Measurements from ENCODE around the gene AMZ1.
"Not testable (repeated sequence)": the region's sequence is repeated elsewhere in the genome, so short reads cannot be mapped to it uniquely, and the experiment has no call there.

Gene AMZ1

DNA sequence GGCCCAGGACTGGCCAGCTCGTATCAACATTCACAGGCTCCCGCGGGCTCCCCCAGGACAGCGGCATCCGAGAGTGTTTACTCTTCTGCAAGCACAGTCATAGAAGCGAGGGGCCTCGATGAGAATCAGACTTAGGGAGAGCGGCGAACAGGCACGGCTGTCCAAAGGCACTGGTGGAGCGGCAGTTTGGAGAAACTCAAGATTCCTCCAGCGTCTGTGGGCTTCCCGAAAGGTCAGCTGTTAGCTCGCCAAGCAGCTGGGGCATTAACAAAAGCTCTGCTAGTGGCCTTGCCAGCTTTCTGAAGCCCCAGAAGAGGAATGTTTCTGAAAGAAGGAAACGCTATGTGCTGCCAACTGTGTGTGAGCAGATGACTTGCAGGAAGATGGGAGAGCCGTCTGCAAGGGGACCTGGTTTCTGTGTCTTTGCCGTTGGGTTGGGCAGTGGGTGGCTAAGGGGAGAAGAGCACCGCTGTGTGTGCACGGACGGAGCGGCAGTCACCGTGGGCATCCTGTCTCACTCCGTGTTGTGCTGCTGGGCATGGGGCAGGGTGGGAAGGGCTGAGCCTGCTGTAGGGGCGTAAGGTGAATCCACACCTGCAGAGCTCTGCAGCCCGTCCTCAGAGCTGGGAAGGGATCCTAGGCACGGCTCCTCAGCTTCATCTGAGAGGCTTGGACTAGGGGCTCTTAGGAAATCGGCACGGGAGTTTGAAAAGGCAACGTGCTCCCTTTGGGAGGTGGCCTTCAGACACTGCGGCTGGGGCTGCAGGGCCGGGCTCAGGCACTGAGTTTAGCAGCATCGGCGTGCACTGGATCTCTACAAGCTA, 42.1 kb downstream of the AMZ1 start:
- DNase-seq: peak; percentile 11 to 12

DNA sequence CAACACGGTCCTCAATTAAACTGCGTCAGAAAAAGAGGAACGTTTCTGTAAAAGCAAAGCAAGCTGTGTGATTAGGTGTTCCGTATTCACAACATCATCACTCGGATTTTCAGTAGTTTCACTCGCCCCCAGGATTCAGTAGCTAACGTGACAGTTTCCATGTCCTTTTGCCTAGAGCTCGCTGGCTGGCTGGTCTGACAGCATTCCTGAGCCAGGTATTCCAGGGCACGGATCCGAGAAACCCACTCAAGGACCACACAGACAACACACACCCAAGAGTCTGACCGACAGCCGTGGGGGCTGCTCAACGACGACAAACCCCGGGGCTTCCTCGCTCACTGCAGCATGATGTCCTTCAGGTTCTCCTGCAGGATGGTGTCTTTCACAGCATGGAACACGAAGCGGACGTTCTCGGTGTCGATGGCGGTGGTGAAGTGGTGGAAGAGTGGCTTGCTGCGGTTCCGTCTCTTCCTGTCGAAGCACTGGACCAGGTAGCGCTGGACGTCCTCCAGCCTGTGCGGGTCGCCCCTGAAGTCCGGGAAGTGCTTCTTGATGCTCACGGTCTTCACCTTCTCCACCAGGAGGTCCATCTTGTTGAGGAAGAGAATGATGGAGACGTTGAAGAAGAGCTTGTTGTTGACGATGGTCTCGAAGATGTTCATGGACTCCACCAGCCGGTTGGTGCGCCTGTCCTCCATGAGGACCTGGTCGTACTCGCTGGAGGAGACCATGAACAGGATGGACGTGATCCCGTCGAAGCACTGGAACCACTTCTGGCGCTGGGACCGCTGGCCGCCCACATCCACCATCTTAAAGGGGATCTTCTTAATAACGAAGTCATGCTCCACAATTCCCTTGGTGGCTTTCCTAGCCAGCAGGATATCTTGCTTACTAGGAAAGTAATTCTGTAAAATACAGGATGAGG, 43.1 kb downstream of the AMZ1 start:
- peak; percentile 3 to 12 for DNase-seq

- peak in 1 of 2 experiments; percentile 9 for DNase-seq
Observed at GRCh38 chr7:2732388-2732787, 44.4 kb downstream of the AMZ1 start.

DNA sequence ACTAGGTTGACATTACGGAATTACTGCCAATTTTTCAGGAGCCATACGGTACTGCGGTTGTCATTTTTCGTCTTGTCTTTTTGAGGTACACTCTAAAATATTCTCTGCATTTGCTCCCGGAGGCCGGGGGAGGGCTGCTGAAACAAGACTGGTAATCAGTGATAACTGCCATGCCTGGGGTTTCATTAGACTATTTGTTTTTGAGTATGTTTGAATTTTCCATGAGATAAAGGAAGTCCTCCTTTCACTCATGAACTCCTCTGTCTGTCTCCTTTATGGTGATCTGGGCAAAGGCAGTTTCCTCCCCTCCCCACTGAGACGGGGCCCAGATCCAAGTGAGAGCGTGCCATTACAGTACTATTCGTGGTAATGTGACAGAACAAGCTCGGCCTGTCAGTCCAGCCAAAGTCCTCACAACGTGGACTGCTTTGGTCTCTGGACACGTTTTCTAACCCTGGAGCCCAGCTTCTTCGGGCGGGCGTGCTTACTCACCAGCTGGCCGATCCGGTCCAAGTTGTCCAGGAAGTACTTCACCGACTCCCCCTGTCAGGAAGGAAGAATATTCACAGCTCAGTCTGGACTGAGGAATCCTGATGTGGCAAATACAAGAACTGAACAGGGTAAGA, 45.1 kb downstream of the AMZ1 start:
- peak in 1 of 2 experiments; percentile 15 for DNase-seq

- peak in 1 of 2 experiments; percentile 19 for DNase-seq
Observed at GRCh38 chr7:2734084-2734686, 46.2 kb downstream of the AMZ1 start.

GRCh38 chr7:2734751-2735571, 47.0 kb downstream of the AMZ1 start:
- peak in 1 of 2 experiments; percentile 39 for DNase-seq

- peak in 1 of 2 experiments; percentile 17 for DNase-seq
Observed at GRCh38 chr7:2735744-2736143, 47.7 kb downstream of the AMZ1 start.

DNA sequence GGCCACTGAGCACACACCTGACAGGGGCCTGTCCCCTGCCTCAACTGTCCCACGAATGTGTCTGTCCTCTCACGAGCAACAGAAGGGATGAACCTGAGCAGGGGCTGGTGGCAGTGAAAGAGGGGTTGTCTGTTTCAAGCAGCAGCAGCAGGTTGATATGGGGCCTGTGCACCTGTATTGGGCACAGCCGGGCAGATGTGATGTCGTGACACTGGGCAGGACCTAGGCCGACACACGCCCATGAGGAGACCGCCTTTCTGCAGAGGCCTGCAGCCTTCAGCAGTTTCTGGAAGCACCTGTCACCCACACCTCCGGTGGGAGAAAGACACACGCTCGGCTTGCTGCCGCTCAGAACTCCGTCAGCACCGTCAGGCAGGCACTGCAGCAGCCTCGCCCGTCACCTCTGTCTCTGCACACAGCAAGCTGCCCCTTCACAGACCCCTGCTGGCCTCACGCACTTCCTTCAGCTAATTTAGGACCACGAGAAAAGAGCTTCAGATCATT, 48.5 kb downstream of the AMZ1 start:
- peak; percentile 15 to 16 for DNase-seq

- peak in 1 of 2 experiments; percentile 9 for DNase-seq
Observed at GRCh38 chr7:2737005-2737743, 49.2 kb downstream of the AMZ1 start.

- DNase-seq: peak in 1 of 2 experiments; percentile 8
Observed at GRCh38 chr7:2737771-2738540, 50.0 kb downstream of the AMZ1 start.

DNA sequence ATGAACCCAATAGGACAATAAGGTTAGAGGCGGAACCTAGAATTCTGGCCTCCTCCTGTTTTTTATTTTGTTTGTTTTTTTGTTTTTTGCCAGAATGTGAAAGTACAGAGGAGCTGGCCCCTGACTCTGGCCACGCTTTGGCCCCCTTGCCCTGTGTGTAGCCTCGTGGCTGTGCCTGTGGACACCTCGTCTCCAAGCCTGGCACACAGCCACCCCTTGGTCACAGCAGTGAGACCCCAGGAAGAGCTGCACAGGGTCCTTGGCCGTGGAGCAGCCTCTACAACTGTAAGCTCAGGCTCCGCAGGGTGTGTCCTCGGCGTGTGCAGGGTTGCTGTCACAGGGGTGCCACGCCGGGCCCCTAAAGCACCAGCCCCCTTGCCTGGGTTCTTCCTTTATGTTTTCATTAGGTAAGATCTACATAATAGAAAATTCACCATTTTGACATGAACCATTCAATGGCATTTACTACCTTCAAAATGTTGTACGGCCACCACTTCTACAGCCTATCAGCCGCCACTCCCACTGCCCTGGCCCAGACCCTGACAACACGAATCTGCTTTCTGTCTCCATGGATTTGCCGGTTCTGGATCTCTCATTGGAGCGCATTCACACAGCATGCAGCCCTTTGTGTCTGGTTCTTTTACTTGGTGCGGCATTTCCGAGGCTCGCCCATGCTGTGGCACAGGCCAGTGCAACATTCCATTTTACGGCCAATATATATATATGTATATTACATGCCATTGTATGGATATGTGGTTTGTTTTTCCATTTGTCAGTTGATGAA, 51.0 kb downstream of the AMZ1 start:
- DNase-seq: peak in 1 of 2 experiments; percentile 4

GRCh38 chr7:2743523-2744185, 55.7 kb downstream of the AMZ1 start:
- DNase-seq: not testable (repeated sequence)

DNA sequence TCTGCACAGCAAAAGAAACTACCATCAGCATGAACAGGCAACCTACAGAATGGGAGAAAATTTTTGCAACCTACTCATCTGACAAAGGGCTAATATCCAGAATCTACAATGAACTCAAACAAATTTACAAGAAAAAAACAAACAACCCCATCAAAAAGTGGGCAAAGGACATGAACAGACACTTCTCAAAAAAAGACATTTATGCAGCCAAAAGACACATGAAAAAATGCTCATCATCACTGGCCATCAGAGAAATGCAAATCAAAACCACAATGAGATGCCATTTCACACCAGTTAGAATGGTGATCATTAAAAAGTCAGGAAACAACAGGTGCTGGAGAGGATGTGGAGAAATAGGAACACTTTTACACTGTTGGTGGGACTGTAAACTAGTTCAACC, 60.7 kb downstream of the AMZ1 start:
- not testable (repeated sequence) for DNase-seq

DNA sequence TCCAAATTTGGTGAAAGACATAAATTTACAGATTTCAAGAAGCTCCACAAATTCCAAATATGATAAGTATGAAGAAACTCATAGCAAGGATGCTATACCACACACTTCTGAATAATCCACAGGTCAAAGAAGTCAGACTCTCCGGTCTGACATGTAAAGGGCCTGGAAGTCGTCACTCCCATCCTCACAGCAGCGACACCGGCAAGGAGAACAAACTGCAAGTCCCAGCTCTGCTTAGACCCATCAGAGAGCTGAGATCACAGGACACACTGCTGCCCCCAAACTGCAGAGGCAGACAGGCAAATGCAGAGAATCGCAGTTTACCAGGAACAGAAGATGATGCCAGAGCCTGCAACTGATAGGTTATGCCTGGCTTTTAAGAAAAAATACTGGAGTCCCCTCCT, 62.0 kb downstream of the AMZ1 start:
- DNase-seq: no peak

DNA sequence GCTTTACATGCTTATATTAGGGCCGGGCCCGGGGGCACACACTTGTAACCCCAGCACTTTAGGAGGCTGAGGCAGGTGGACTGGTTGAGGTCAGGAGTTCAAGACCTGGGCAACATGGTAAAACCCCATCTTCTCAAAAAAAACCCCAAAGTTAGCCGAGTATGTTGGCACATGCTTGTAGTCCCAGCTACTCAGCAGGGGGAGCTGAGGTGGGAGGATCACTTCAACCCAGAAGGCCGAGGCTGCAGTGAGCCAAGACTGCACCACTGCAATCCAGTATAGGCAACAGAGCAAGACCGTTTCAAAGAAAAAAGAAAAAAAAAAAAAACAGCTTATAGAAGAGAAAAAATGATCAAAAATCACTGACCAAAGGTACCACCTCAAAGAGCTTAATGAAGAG, 63.1 kb downstream of the AMZ1 start:
- DNase-seq: no peak

GRCh38 chr7:2753148-2753547, 65.1 kb downstream of the AMZ1 start:
- DNase-seq: no peak

GRCh38 chr7:2754086-2754485, 66.1 kb downstream of the AMZ1 start:
- no peak for DNase-seq

DNA sequence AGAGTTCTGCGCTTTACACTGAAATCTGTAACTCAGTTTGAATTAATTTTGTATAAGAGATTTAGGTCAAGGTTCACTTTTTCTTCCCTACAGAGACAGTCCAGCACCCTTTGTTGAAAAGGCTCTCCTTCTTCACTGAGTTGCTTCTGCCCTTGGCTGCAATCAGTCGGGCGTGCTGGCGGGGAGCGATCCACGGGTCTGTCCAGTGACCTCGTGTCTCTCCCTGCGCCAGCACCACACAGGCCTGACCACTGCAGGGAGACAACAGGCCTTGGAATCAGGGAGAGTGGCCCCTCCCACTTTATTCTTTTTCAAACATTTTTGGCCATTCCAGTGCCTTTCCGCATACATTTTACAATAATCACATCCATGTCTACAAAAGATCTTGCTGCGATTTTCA, 66.9 kb downstream of the AMZ1 start:
- no peak for DNase-seq

GRCh38 chr7:2755531-2755930, 67.5 kb downstream of the AMZ1 start:
- no peak for DNase-seq

All from activated T-cell treated with anti-CD3 and anti-CD28 coated beads, Interleukin-2, amount 50 U/mL, for 48 hours (primary cell).